ENCODE data around the gene CAB39.

DNA sequence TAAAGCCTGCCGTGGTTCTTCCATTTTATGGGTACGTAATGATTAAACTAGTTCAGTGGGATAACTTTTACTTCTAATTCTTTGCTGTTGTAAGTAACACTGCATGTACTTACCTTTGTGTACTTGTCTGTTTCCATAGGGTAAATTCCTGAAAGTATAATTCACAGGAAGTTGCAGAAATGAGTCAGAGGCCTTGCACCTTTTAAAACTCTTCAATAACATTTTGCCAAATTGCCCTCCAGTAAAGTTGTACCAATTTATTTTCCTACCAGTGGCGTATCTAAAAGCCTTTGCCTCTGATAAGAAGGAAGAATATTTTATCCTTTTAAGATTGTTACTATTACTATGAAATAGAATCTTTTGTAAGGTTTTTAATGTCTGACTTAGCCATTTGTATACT is 65.1 kb downstream of the CAB39 start:
- TF ChIP-seq REST (IDR thresholded peaks at IDR 0.05; ENCODE audit: insufficient replicate concordance, low read depth) (no peak), POLR2AphosphoS5 (IDR thresholded peaks at IDR 0.05; ENCODE audit: low read depth) (no peak), SPI1 (IDR thresholded peaks at IDR 0.05; ENCODE audit: borderline replicate concordance, low read depth) (no peak)
- TF ChIP-seq, protein P1, sequence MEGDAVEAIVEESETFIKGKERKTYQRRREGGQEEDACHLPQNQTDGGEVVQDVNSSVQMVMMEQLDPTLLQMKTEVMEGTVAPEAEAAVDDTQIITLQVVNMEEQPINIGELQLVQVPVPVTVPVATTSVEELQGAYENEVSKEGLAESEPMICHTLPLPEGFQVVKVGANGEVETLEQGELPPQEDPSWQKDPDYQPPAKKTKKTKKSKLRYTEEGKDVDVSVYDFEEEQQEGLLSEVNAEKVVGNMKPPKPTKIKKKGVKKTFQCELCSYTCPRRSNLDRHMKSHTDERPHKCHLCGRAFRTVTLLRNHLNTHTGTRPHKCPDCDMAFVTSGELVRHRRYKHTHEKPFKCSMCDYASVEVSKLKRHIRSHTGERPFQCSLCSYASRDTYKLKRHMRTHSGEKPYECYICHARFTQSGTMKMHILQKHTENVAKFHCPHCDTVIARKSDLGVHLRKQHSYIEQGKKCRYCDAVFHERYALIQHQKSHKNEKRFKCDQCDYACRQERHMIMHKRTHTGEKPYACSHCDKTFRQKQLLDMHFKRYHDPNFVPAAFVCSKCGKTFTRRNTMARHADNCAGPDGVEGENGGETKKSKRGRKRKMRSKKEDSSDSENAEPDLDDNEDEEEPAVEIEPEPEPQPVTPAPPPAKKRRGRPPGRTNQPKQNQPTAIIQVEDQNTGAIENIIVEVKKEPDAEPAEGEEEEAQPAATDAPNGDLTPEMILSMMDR (IDR thresholded peaks at IDR 0.05; ENCODE audit: insufficient read depth, low read length): no peak
